ENCODE measurements around the gene ATP10B. TPM values are rescaled to one million over a fixed set of nuclear protein-coding genes. Genes with fewer than 3 reads are reported as not detected.

The ATP10B gene
- total RNA-seq, 1 donor = not detected

- no peak overlapping the region for H3K4me3 ChIP-seq (ENCODE audit: low read depth, low read length)
These were observed 84.9 kb downstream of the ATP10B start for GRCh38 chr5:160767062-160767461.

DNA sequence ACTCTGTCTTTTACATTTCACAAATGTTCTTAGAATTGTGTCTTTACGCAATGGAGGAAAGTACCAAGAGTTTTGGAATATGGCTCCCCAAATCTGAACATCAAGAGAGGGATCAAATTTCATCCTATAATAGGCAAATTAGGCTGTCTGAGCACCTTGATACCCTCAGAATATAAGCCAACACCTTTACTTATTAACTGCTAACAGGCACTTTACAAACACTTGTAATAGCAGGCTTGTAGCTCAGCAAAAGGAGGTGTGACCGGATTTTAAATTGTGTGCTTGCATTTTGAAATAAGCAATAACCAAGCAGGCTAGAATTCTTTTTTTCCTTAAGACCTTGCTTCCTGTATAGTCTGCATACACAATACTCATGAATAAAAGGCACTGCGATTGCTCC is 92.0 kb downstream of the ATP10B start:
- DNase-seq (ENCODE audit: low read depth) = no peak
- TF ChIP-seq, protein P1, sequence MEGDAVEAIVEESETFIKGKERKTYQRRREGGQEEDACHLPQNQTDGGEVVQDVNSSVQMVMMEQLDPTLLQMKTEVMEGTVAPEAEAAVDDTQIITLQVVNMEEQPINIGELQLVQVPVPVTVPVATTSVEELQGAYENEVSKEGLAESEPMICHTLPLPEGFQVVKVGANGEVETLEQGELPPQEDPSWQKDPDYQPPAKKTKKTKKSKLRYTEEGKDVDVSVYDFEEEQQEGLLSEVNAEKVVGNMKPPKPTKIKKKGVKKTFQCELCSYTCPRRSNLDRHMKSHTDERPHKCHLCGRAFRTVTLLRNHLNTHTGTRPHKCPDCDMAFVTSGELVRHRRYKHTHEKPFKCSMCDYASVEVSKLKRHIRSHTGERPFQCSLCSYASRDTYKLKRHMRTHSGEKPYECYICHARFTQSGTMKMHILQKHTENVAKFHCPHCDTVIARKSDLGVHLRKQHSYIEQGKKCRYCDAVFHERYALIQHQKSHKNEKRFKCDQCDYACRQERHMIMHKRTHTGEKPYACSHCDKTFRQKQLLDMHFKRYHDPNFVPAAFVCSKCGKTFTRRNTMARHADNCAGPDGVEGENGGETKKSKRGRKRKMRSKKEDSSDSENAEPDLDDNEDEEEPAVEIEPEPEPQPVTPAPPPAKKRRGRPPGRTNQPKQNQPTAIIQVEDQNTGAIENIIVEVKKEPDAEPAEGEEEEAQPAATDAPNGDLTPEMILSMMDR (IDR thresholded peaks at IDR 0.05; ENCODE audit: insufficient read depth, low read length) = no peak
- H3K4me3 ChIP-seq (ENCODE audit: low read depth, low read length) = no peak overlapping the region

More at GRCh38 chr5:160767062-160767461, 84.9 kb downstream of the ATP10B start:
- no peak for DNase-seq (ENCODE audit: low read depth)
- TF ChIP-seq, protein P1 (IDR thresholded peaks at IDR 0.05; ENCODE audit: insufficient read depth, low read length) = no peak

- no peak overlapping the region for H3K4me3 ChIP-seq (ENCODE audit: low read depth, low read length)
- DNase-seq (ENCODE audit: low read depth) = no peak
- TF ChIP-seq, protein P1 (IDR thresholded peaks at IDR 0.05; ENCODE audit: insufficient read depth, low read length) = no peak
These were observed 94.8 kb downstream of the ATP10B start for GRCh38 chr5:160757194-160757593.

DNA sequence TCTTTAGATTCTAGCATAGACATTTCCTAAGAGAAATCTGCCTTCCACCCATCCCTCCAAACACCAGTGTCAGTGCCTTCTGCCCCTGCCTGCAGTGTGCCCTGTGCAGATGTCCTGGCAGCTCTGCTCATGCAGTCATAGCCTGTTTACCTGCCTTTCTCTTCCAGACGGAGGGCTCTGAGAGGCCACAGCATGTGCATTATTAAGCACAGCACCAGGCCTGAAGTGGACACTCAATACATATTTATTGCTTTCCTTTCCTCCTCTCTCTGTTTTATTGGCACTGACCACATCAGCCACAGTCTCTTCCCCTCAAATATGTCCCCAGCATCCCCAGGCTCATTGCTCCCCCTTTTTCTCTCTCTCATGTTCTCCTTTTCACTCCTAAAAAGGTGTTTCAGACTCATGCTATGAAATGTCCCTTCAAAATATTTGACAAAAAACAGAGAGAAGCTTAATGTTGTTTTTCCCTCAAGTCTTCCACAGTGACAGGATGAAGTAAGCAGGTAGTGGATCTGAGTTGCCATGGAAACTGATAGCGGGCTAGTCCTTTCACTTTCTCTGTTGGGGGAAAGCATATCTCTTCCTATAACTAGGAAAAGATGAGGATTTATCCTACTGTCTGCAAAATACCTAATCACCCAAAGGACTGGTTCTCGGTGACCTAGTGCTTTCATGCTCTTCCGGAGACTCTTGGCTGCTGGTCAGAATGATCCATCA is 100.9 kb downstream of the ATP10B start:
- H3K4me3 ChIP-seq (ENCODE audit: low read depth, low read length) = no peak overlapping the region
- DNase-seq (ENCODE audit: low read depth) = no peak
- TF ChIP-seq, protein P1 (IDR thresholded peaks at IDR 0.05; ENCODE audit: insufficient read depth, low read length) = no peak

DNA sequence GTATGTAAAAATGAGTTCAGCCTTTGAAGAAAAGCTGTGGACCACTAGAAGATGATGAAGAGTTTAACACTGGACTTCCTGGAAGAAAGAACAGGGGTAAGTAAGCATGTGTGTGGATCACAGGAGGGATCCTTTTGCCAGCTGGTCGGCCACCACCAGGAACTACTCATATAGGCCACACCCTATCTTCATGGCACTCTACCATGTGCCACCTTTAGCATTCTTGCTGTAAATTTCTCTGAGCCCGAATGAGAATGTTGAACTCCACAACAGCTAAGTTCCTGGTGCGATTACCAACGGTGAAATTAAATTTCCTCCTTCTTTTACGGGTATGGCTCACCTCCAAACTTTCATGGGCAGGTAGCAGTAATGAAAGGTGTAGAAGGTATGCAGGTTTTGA is 102.3 kb downstream of the ATP10B start:
- no peak overlapping the region for H3K4me3 ChIP-seq (ENCODE audit: low read depth, low read length)
- DNase-seq (ENCODE audit: low read depth) = no peak
- TF ChIP-seq, protein P1 (IDR thresholded peaks at IDR 0.05; ENCODE audit: insufficient read depth, low read length) = no peak

GRCh38 chr5:160749026-160749425 is 103.0 kb downstream of the ATP10B start:
- DNase-seq (ENCODE audit: low read depth) = no peak
- TF ChIP-seq, protein P1 (IDR thresholded peaks at IDR 0.05; ENCODE audit: insufficient read depth, low read length) = no peak
- H3K4me3 ChIP-seq (ENCODE audit: low read depth, low read length) = no peak overlapping the region

DNA sequence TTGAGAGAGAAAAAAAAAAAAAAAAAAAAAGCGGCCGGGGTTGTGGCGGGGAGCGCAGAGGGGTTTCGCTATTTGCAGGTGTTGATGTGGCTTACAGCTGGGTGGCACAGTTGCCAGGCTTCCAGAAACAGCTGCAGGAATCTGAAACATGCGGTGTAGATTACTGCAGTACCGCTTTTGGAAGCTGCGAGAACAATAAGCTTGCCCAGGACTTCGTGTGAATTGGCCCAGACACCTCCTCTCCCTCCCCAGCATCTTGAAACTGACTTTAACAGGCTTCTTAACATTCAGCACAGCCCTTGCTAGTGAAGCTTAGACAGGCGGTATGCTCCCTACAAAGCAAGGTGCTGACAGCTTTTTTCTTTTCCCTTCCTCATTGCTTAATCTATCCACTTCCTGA is 104.0 kb downstream of the ATP10B start:
- DNase-seq (ENCODE audit: low read depth) = no peak
- H3K4me3 ChIP-seq (ENCODE audit: low read depth, low read length) = no peak overlapping the region
- TF ChIP-seq, protein P1 (IDR thresholded peaks at IDR 0.05; ENCODE audit: insufficient read depth, low read length) = no peak

All from fibroblast of the aortic adventitia (primary cell).